HG03095 (cell line): ENCODE data around the gene ARHGAP22.

Experiments used
- ATAC-seq: cut with Tn5 transposase; IDR thresholded peaks from one replicate; pipeline ENCODE4 v1.9.1; 2021; ENCODE audit warnings: moderate library complexity; ENCODE audit not compliant: unreplicated experiment

ARHGAP22 gene

DNA sequence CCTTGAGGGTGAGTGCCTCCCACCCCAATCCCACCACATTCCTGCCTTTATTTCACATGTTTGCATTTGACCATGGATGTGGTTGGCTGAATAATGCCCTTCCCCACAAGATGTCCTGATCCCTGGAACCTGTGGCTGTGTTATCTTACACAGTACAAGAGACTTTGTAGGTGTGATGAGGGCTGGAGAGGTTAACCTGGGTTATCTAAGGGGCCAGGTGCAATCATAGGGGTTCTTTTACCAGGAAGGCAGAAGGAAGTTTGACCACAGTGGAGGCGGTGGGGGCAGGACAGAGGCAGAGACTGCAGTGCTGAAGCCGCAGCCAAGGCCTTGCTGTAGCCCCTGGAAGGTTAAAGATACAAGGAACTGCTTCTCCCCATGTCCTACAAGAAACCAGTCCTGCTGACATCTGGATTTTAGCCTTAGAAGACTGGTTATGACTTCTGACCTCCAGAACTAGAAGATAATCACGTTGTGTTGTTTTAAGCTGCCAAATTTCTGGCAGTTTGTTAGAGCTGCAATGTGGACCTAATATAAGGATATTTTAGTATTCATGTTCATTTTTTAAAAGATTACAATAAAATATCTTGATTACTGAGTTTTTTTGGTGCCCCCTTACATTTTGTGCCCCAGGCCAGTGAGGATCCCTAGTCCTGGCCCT, 136.6 kb downstream of the ARHGAP22 start:
- no peak for ATAC-seq

DNA sequence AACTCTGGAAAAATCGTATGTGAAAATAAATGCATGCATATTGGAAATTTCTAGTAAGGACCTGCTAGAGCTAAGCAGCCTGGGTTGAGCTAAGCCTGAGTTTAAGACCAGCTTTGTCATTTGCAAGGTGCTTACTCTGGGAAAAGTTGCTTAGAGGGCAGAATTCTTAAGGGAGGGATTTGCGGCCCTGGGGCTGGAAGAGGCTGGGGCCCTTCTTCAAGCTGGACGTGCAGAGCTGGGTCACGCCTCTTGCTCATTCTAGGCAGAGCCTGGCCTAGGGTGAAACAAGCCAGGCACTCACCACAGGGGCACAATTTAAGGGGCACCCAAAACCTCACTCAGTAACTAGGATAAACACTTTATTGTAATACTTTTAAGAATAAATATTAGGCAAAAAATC, 137.2 kb downstream of the ARHGAP22 start:
- no peak for ATAC-seq

DNA sequence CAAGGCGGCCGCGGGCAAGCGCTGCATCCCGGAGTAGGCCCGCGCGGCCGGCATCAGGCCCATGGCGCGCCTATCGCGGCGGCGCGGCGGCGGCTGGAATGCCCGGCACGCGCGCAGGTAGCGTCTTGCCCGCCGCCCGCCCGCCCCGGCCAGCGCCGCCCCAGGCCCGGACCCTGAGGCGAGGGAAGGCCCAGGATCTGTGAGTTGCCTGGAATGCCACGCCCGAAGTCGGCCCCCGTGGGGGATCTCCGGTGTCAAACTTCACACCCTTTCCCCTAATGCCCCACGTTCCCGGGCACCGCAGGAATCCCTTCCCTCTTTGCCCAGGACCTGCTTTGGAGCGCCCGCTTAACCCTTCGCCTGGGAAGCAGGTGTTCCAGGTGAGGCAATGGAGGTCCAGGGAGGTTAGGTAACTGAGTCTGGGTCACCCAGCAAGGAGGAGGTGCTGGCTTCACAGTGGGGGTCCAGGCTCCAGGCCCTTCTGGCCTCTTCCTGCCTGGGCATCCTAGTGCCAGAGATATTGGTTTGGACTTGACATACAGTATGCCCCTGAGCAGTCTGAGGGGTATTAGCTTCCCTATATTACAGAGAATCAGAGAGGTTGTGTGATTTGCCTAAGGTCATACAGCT, 138.1 kb downstream of the ARHGAP22 start:
- ATAC-seq, result no peak

DNA sequence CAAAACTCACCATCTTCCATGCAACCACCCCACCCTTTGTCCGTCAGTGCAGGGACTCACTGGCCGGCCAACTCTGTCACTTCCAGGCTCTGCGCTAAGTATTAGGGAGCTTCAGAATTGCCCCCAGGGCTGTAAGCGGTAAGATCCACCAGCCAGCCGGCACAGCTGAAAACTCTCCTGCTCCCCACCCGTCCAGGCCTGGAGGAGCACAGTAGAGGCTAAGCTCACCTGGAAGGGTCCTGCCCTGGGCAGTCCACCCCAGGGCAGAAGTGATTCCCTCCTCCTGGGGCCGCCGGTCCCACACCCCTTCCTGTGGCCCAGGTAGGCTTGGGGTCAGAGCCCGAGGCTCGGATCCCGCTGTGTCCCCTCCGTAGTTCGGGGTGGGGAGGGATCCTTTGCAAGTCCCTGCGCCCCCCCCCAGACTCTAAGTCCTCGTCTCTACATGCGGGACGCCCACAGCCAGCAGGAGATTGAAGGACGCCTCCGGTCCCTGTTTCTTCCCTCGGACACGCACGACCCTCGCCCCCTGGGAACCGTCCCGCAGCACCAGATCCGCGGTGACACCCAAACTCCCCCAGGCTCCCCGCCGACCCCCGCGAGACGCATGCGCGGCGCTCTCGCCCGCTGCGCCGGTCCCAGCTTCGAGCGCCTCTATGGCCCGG, 138.9 kb downstream of the ARHGAP22 start:
- ATAC-seq, result no peak

DNA sequence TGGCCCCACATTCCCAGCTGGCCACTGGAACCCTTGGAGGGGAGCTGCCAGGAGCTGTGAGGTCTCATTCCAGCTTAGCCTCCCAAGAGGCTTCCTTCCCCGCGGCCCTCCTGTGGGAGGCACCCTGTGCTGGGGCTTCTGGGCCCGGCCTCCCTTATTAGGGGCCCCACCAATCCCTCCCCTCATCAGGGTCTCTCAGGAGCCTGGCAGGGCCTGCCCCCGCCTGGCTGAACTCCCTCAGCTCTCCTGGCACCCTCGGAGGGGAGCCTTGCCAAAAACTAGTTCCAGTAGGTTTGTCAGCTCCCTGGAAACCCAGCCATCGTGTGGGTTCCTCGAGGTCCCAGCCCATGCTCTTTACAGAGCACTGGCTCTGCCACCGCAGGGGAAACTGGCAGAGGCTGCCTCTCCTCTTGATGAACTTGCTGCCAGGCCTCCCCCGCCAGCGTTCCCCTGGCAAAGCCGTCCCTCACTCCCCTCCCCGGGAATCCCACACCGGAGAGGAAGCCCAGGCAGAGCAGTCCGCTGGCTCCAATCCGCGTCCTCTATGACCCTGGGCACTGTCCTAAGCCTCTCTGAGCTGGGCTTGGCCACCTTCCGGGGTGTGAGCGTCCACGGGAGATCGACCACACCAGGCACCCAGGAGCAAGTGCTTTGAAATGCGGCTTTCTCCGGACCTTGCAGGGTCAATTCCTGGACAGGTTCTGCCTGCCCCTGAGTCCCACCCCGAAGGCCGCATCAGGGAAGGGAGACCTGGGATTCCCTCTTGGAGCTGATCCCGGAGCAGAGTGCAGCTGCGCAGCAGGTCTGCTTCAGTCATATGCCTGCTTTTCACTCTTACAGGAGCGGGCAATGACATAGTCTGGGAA, 139.8 kb downstream of the ARHGAP22 start:
- no peak for ATAC-seq

DNA sequence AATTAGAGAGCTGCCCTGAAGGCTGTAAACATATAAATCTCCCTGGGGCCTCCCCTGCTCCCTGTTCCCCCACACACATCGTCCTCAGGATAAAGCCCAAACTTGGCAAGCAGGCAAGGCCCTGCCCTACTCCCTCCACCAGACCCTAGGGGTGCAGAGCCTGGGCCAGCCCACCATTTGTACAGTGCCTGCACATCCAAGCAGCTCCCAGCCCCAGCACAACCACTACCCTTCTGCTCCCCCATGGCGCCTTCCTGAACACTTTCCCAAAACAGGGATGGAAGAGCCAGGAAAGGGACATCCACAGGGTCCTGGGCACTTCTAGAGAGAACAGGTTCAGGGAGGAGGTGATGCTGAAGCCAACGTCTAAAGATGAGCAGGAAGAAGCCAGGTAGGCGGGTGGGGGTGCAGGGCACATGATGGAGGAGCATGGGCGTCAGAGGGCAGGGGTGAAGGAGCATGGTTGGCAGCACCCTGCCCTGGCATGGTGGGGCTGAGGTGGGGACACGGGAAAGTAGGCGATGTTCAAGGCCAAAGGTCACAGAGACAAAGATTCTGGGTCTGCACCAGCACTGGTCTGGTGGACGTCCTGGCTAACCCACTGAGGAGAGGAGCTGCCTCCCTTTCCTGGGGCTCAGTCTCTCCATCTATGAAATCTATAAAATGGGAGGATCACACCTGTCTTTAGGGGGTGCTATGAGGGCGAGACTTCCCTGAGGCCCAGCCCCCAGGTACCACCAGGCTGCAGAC, 140.6 kb downstream of the ARHGAP22 start:
- no peak for ATAC-seq

DNA sequence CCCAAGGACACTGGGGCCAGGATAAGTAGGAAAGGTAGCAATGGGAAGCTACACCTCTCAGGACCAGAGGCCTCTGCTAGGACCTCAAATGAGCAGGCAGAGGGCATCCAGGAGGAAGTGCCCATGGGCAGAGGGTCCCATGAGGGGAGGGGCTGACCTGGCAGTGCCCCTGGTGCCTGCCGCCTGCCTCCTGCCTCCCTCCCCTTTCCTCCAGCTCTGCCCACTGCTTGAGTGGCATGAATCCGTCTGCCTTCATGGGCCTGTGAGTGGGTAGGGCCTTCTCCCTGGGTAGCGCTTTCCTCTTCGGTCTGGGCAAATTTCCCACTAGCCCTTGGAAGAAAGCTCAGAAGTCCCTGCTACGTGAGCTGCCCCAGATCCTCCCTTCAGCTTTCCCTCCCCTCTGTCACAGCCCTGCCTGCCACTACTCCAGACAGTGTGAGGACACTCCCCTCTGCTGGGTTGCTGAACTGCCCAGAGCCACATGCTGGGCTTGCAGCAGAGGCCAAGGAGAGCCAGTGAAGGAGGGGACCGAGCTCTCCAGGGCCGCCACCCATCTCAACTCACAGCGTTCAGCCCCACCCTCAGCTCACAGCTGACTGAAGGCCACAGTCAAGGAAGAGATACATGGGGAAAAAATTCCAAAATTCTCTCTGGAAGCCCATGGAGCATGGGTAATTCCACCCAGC, 141.4 kb downstream of the ARHGAP22 start:
- no peak for ATAC-seq

DNA sequence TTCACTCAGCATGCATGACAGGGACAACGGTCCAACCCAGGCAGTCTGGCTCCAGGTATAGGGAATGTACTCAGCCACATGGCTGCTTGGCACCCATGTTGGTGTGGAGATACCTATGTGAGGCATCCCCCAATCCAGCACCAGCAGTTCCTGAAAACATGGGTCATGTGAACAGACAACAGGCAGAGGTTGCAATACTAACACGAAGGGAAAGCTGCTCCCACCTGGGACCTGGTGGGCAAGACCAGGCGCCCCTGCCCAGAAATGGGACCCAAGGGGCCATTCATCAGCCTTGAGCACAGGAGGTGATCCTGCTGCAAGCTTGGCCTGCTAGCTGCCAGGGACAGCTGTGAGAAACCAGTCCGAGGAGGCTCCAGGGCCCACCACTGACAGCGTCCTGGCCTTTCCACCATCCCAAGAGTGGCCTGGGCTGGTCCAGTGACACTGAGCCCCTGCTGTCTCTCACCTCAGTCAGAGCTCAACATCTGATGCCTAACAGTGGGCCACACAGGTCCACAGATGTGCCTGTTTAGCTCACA, 142.3 kb downstream of the ARHGAP22 start:
- ATAC-seq, result no peak

DNA sequence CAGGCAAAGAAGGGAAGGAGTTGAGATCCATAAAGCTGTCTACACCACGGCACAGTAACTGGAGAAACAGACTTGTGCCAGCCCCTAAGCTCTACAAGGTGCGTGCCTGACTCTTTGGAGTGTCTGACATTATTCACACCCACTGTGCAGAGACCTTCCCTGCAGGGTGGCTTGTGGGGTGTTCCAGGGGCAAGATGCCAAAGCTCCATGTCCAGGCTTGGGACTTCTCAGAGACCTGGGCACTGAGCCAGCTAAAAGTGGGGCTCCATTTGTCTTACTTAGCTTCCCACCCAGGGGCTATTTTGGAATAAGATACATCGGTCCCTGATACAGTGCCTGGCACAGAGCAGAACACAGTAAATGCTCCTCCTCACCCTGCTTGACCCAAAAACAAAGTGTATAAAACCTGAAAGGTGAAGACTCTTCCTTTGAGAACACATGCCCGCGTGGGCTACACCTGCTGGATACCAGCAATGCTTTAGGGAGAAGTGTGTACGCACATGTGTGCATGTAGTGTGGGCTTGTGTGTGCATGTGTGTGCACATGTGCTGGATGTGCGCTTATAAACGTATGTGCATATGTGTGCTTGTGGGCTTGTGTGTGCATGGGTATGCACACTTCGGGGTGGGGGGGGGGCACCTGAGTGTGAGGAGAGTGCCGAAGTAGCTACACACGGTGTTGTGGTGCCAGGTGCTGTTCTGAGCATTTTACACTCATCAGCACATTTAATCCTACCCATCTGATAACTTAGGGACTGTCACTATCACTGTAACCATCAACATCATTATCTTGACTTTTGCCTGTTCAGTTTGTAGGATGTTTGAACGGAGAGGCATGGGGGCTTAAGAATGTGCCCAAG, 143.0 kb downstream of the ARHGAP22 start:
- no peak for ATAC-seq

DNA sequence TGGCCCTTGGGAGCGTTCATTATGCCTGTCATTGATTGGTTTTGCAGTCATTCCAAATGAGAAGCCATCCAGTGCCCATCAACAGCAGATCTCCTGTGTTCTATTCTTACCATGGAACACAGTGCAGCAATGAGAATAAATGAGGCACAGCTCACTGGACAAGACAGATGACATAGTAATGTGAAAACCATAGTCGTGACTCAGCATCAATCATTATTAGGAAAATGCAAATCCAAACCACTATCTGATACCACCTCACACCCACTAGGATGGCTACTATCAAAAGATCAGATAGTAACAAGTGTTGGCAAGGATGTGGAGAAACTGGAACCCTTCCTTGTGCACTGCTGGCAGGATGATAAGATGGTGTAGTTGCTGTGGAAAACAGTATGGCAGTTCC, 144.7 kb downstream of the ARHGAP22 start:
- ATAC-seq, result no peak

DNA sequence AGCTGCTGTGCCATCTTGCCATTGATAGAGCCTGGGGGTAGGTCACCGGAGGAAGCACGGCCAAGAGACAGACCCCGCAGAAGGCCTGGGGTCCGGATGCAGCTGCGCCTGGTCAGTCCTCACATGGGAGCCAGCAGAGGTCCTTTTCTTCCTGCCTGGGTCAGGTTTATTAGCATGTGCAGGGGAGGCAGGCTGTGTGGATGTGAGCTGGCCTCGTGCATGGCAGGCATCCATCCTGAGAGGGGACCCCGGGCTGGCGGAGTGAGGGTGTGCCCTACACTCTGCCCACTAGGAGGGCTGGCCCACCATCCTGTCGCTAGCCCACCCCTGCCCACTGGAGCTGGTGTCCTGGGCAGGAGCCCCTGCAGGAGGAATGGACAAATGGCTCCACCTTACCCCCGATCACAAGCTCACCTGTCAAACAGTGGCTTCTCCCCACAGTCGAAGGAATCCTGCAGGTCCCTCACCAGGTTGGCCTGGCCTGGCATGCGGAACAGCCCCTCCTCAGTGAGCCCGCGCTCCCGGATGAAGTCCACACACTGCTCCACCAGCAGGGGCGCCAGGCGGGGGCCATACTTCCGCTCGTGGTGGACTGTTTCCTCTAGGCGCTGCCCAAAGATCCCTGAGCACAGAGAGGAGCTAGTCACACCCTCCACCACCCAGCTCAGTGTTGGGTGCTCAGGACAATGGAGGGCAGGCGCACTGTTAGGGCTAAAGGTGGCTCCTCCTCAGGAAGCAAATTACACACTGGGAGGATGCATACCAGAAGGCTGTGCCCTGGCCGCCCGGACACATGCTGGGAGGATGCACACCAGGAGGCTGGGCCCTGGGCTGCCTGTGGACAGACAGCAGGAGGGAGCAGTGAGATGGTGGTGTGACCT, 145.4 kb downstream of the ARHGAP22 start:
- ATAC-seq, result no peak

DNA sequence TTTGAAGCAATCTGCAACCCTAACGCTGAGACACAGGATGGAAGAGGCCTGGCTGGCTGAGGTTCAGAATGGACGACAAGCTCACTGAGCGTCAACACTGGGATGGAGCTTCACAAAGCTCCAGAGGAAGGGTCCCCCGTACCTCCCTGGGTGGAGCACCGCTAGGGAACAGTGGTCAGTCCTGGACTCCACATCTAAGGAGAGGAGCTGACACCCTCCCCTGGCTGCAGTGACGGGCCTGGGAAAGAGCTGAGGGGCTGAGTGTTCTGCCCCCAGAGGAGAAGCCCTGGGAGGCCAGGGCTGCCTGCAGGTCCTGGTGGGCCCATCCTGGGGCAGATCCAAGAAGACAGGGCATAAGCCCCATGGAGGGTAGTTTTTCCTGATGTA, 146.2 kb downstream of the ARHGAP22 start:
- ATAC-seq, result no peak

DNA sequence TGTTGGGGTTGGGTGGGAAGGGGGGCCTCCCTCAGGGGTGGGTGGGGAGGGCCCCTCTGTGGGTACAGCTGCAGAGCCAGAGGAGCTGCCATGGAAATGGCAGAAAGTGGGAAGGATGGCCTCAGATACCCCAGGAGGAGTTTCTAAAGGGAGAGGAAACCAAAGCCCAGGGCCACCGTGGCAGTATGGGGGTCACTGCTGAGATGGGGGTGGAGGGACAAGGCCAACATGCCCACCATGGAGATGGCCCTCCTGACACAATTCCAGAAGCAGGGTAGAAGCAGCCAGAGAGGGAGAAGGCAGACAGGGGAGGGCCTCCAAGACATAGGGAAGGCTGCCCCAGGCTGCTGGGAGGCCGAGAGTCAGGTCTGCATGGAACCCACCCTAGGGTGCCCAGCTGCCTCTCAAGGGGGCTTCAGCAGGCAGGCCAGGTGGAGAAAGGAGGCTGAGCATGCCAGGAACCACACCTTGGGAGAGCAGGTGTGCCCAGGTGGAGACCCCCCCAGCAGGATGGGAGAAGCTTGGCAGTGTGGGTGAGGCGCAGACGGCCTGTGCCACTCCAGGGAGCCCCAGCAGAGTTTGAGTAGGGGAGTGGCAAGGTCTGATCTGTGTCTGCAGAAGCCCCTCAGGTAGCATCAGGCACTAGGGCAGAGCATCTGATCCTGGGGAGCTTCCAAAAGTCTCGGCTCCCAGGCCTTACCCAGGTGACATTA, 146.8 kb downstream of the ARHGAP22 start:
- ATAC-seq, result no peak

DNA sequence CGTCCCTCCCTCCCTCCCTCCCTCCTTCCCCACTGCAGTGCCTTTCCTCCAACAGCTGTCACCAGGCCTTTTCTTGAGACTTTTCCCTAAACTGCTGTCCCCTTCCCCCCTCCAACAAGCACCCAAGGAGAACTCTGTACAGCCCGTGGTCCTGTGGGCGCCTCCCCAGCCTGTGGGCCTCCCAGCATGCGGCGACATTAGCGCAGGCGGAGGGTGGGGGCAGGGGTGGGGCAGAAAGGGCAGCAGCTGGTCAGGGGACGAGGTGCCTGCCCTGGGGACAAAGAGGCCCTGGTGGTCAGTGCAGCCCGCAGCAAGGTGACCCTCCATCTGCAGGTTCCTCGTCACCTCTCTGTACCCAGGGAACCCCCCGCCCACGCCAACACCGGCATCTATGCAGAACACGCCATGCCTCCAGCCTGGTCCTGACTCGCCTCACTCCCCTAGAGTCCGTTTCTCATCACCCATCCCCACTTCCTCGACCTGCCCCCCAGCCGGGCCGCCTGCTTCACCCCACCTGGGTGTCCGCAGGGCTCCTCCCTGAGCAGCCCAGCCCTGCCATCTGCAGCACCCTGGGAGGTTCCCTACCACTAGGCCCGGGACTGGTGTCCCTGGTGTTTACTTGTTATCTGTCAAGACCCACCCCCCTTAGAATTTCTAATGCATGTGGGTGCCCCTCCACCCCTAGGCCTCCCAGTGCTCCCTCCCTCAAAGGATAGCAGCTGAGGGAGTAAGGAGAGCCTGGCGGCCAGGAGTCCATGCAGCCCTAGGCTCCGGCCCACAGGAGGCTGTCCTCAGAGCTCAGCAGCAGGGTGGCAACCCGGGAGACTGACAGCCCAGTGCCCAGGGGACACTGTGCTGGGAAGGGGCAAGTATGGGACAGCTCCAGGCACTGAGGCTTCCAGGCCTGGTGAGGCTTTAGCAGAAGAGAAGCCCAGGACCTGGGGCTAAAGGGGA, 147.8 kb downstream of the ARHGAP22 start:
- no peak for ATAC-seq

DNA sequence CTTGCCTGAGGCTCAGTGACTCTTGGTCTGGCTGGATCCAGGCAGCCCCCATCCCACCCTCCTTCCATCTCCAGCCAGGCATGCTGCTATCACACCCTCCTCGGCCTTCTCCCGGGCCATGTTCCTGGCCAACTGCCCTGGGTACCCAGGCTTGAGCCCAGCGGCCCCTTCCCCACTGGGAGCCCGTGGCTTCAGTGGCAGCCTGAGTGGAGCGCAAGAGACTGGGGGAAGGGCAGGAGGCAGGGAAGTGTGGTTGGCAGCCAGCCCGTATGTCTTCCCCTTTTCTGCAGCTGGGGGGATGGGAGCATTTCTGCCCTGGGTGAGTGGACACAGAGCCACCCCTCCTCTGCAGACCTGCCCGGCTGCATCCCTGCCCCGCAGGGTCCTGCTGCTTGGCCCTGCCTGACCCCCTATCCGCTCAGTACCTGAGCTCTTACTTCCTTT, 148.5 kb downstream of the ARHGAP22 start:
- ATAC-seq, result no peak
